ENCODE results near the gene STMP1. TPM values are rescaled to one million over a fixed set of nuclear protein-coding genes. Genes with fewer than 3 reads are reported as not detected.

STMP1 gene
- total RNA-seq, 1 donor, result 18.8 TPM

DNA sequence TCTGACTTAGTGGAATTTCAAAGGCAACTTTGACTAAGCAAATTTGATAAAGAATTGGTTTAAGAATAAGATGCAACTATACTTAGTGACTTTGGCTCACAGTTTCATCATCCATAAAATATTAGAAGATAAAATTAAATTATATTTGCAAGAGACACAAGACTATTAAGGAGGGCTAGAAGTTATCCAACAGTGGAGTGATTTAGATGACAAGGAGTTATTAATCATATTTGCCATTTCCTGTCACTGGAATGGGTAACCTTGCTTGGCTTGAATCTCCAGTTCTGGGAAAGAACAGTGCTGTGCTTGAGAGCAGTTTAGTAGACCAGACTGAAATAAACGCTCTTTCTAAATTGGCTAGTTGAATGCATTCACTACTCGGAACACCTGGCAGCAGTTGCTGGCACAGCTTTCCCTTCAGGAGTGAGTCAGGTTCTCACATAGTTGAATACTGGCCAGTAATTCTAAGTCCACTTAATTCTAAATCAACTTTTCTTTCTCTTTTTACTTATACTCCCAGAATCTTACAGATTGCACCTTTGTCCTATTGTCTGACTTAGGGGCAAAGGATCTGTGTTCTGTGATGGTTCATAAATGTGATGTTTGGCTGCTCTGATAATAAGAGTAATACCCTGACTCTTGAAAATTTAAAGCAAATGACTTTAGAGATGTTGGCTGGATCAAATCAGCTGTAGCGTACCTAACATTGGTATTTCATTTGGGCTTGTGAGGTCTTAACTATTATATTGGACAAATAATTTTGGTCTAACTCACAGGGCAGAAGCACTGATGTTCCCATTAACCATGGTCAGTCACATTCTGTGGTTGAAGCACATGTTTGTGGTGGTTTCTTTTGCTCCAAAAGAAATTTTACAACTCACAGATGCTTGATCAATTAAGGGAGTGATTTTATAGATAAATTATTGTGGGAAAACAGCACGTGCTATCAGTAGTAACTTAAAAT is 16.6 kb downstream of the STMP1 start:
- Histone ChIP-seq H3K27ac (ENCODE audit: low read depth, low read length) (no peak overlapping the region), H3K27me3 (ENCODE audit: insufficient read depth, low read length) (no peaks in the 10 kb centered on the region)

GRCh38 chr7:135681762-135682161 is 19.4 kb downstream of the STMP1 start:
- H3K79me2 ChIP-seq (ENCODE audit: insufficient read depth, low read length), result peaks cover 50% of the 10 kb centered on the region
- H3K27me3 ChIP-seq (ENCODE audit: insufficient read depth, low read length), result no peaks in the 10 kb centered on the region
- no peaks in the 10 kb centered on the region for H3K9me3 ChIP-seq (ENCODE audit: low read depth, low read length)
- H4K20me1 ChIP-seq (ENCODE audit: insufficient read depth, low read length), result peaks cover 2% of the 10 kb centered on the region
- DNase-seq (ENCODE audit: insufficient read length, low spot score, missing footprints), result no peak
- H3K4me1 ChIP-seq (ENCODE audit: insufficient read depth, low read length), result peaks cover 42% of the 10 kb centered on the region
- H3K4me2 ChIP-seq (ENCODE audit: insufficient read depth, low read length), result no peak overlapping the region
- H3K4me3 ChIP-seq (ENCODE audit: insufficient read depth, low read length), result no peak overlapping the region
- no peaks in the 10 kb centered on the region for H3K36me3 ChIP-seq (ENCODE audit: insufficient read depth, low read length)
- no peak overlapping the region for H2AFZ ChIP-seq (ENCODE audit: low read length)
- no peak overlapping the region for H3K27ac ChIP-seq (ENCODE audit: low read depth, low read length)
- TF ChIP-seq, protein P1, sequence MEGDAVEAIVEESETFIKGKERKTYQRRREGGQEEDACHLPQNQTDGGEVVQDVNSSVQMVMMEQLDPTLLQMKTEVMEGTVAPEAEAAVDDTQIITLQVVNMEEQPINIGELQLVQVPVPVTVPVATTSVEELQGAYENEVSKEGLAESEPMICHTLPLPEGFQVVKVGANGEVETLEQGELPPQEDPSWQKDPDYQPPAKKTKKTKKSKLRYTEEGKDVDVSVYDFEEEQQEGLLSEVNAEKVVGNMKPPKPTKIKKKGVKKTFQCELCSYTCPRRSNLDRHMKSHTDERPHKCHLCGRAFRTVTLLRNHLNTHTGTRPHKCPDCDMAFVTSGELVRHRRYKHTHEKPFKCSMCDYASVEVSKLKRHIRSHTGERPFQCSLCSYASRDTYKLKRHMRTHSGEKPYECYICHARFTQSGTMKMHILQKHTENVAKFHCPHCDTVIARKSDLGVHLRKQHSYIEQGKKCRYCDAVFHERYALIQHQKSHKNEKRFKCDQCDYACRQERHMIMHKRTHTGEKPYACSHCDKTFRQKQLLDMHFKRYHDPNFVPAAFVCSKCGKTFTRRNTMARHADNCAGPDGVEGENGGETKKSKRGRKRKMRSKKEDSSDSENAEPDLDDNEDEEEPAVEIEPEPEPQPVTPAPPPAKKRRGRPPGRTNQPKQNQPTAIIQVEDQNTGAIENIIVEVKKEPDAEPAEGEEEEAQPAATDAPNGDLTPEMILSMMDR (IDR thresholded peaks at IDR 0.05; ENCODE audit: extremely low read depth, low read depth, low read length), result no peak

More for the DNA sequence above, 16.6 kb downstream of the STMP1 start:
- peaks cover 22% of the 10 kb centered on the region for H3K4me1 ChIP-seq (ENCODE audit: insufficient read depth, low read length)
- H3K4me3 ChIP-seq (ENCODE audit: insufficient read depth, low read length), result no peak overlapping the region
- no peak overlapping the region for H2AFZ ChIP-seq (ENCODE audit: low read length)
- no peak for DNase-seq (ENCODE audit: insufficient read length, low spot score, missing footprints)
- peaks cover 61% of the 10 kb centered on the region for H3K79me2 ChIP-seq (ENCODE audit: insufficient read depth, low read length)
- peak overlapping the region; percentile 1 for H3K4me2 ChIP-seq (ENCODE audit: insufficient read depth, low read length)
- H4K20me1 ChIP-seq (ENCODE audit: insufficient read depth, low read length), result peaks cover 2% of the 10 kb centered on the region
- peaks cover 4% of the 10 kb centered on the region for H3K36me3 ChIP-seq (ENCODE audit: insufficient read depth, low read length)
- no peaks in the 10 kb centered on the region for H3K9me3 ChIP-seq (ENCODE audit: low read depth, low read length)
- TF ChIP-seq, protein P1 (IDR thresholded peaks at IDR 0.05; ENCODE audit: extremely low read depth, low read depth, low read length), result no peak

DNA sequence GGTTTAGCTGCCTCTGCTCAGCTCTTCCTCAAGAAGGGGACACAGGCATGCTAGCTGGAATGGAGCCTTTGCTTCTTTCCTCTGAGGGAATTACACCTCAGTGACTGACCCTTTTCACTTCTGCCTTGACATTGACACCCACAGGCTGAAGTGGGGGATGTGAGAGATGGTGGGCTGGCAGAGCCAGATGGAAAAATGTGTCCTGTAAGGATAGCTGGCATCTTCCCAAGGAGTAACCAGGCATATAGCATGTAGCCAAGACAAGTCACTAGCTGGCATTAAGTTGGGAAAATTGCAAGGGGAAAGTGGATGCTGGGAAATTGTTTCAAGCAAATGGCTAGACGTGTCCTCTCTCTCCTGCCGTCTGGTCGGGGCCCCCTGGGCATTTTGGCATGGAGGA is 19.9 kb downstream of the STMP1 start:
- no peaks in the 10 kb centered on the region for H3K9me3 ChIP-seq (ENCODE audit: low read depth, low read length)
- no peaks in the 10 kb centered on the region for H3K27me3 ChIP-seq (ENCODE audit: insufficient read depth, low read length)
- DNase-seq (ENCODE audit: insufficient read length, low spot score, missing footprints), result no peak
- no peaks in the 10 kb centered on the region for H3K36me3 ChIP-seq (ENCODE audit: insufficient read depth, low read length)
- no peak overlapping the region for H3K27ac ChIP-seq (ENCODE audit: low read depth, low read length)
- no peak overlapping the region for H3K4me2 ChIP-seq (ENCODE audit: insufficient read depth, low read length)
- no peak overlapping the region for H3K4me3 ChIP-seq (ENCODE audit: insufficient read depth, low read length)
- TF ChIP-seq, protein P1 (IDR thresholded peaks at IDR 0.05; ENCODE audit: extremely low read depth, low read depth, low read length), result no peak
- peaks cover 2% of the 10 kb centered on the region for H4K20me1 ChIP-seq (ENCODE audit: insufficient read depth, low read length)
- H2AFZ ChIP-seq (ENCODE audit: low read length), result no peak overlapping the region
- peaks cover 50% of the 10 kb centered on the region for H3K79me2 ChIP-seq (ENCODE audit: insufficient read depth, low read length)
- peaks cover 42% of the 10 kb centered on the region for H3K4me1 ChIP-seq (ENCODE audit: insufficient read depth, low read length)

GRCh38 chr7:135683609-135684008 is 21.3 kb downstream of the STMP1 start:
- Histone ChIP-seq H3K36me3 (ENCODE audit: insufficient read depth, low read length) (no peaks in the 10 kb centered on the region), H3K4me3 (ENCODE audit: insufficient read depth, low read length) (no peak overlapping the region), H3K27ac (ENCODE audit: low read depth, low read length) (no peak overlapping the region), H3K27me3 (ENCODE audit: insufficient read depth, low read length) (no peaks in the 10 kb centered on the region), H2AFZ (ENCODE audit: low read length) (no peak overlapping the region), H3K4me1 (ENCODE audit: insufficient read depth, low read length) (peaks cover 36% of the 10 kb centered on the region), H3K4me2 (ENCODE audit: insufficient read depth, low read length) (no peak overlapping the region), H3K79me2 (ENCODE audit: insufficient read depth, low read length) (peaks cover 39% of the 10 kb centered on the region), H3K9me3 (ENCODE audit: low read depth, low read length) (no peaks in the 10 kb centered on the region), H4K20me1 (ENCODE audit: insufficient read depth, low read length) (peaks cover 2% of the 10 kb centered on the region)
- TF ChIP-seq, protein P1 (IDR thresholded peaks at IDR 0.05; ENCODE audit: extremely low read depth, low read depth, low read length), result no peak
- DNase-seq (ENCODE audit: insufficient read length, low spot score, missing footprints), result no peak

All from osteoblast (primary cell).